ENCODE results near the gene PTPN4. TPM values are rescaled to one million over a fixed set of nuclear protein-coding genes. Genes with fewer than 3 reads are reported as not detected.

PTPN4 gene
- total and polyA plus RNA-seq, 2 of the 8 experiments (the other 6 are each of a cell fraction or from before 2014, with no cell fraction given) = 28.5 to 105 TPM

DNA sequence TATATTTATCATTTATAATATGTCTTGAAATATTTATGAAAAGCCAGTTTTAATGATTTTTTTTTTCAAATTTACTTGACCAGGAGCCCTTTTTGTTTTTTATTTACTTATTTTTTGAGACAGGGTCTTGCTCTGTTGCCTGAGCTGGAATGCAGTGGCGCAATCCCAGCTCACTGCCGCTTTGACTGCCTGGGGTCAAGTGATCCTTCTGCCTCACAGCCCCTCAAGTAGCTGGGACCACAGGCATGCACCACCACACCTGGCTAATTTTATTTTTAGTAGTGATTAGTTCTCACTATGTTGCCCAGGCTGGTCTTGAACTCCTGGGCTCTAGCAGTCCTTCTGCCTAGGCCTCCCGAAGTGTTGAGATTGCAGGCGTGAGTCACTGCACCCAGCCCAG lies 258.8 kb downstream of the PTPN4 start (continued):
- TF ChIP-seq PHF8 (conservative IDR thresholded peaks at IDR 0.05; ENCODE audit: low read depth, low read length) = no peak

All from H1 (cell line).